ENCODE data around the gene AUTS2.

DNA sequence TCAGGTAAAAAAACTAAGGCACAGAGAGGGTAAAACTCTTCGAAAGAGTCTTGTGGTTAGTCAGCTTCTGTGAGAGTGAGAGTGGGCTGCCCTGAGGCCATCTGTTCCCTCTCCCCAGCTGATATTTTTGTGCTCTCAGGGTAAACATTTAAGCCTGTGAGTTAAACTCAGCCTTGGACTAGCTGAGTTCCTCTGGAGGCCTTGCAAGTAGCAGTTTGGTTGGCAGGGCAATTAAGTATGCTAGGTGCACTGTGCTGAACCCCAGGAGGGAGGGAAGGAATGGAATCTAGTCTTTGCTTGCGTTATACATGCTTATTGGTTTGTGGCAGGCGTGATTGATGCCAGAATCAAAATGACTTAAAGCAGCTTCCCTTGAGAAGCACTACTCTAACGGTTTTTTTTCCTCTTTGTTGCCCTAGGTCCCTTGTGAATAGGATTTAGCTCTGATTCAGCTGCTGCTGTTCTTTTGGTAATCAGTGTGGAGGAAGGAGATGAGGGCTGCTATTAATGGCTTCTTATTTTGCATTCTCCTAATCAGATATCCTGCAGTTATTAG, 140.2 kb downstream of the AUTS2 start:
- TF ChIP-seq GATA2 (IDR thresholded peaks at IDR 0.05; ENCODE audit: low read depth, low read length) (no peak), GATA3 (IDR thresholded peaks at IDR 0.05; ENCODE audit: low read depth, low read length) (no peak)
